Common myeloid progenitor, CD34-positive (primary cell): ENCODE data around the gene IFIT3.
A peak's percentile ranks its signal among the peaks of the same experiment; 100 is the strongest.

Experiments
- CTCF ChIA-PET: fragments of 350-600 bp; sonication (Branson Sonifier 250); formaldehyde crosslinking; loops from one replicate; lab custom pipeline; 2021; ENCODE audit warnings: antibody characterized with exemption; lab: Charles Lee
- POLR2A ChIA-PET: fragments of 350-600 bp; sonication (Branson Sonifier 250); formaldehyde crosslinking; loops from one replicate; lab custom pipeline; 2021; ENCODE audit warnings: antibody characterized with exemption; lab: Charles Lee
- DNase-seq, 3 donors: peaks; one replicate each; pipeline versions ENCODE4 v3.0.0 to v3.0.0-alpha.2; 2013
- H3K27ac ChIP-seq, 2 experiments: 1 replicate in 1 of 2; 2 replicates in 1 of 2; pipeline ENCODE4 v1.7.0; 2013; ENCODE audit warnings: inconsistent platforms in 2 of 2, low read length in 2 of 2, mild to moderate bottlenecking in 2 of 2, low read depth in 1 of 2, moderate library complexity in 1 of 2; ENCODE audit not compliant: severe bottlenecking in 2 of 2, insufficient read depth in 1 of 2, poor library complexity in 1 of 2
- H3K27me3 ChIP-seq, 5 experiments: replicated peaks in 2 of 5; 1 replicate in 3 of 5; 2 replicates in 2 of 5; pipeline versions ENCODE4 v1.6.1 to v1.7.0; 2013; ENCODE audit warnings: low read length in 4 of 5, mild to moderate bottlenecking in 2 of 5, moderate library complexity in 2 of 5, inconsistent platforms in 1 of 5; ENCODE audit not compliant: insufficient read depth in 5 of 5, control insufficient read depth in 4 of 5
- H3K36me3 ChIP-seq, 4 experiments: 1 replicate in 2 of 4; 2 replicates in 2 of 4; pipeline versions ENCODE4 v1.6.1 to v1.7.0; 2013; ENCODE audit warnings: low read length in 3 of 4, control low read depth in 1 of 4, mild to moderate bottlenecking in 1 of 4; ENCODE audit not compliant: control insufficient read depth in 4 of 4, insufficient read depth in 4 of 4
- H3K4me1 ChIP-seq, 4 experiments: 1 replicate in 3 of 4; 2 replicates in 1 of 4; pipeline versions ENCODE4 v1.6.1 to v1.7.1; 2013; ENCODE audit warnings: low read length in 3 of 4, mild to moderate bottlenecking in 3 of 4, control low read depth in 1 of 4, inconsistent platforms in 1 of 4, moderate library complexity in 1 of 4; ENCODE audit not compliant: control insufficient read depth in 4 of 4, insufficient read depth in 4 of 4; ENCODE audit errors: control extremely low read depth in 1 of 4
- H3K4me3 ChIP-seq, 7 experiments: 1 replicate in 4 of 7; 2 replicates in 3 of 7; pipeline versions ENCODE4 v1.5.1 to v1.7.0; 2013; ENCODE audit warnings: mild to moderate bottlenecking in 7 of 7, low read length in 6 of 7, moderate library complexity in 6 of 7, inconsistent platforms in 2 of 7, low read depth in 2 of 7, control low read depth in 1 of 7; ENCODE audit not compliant: insufficient read depth in 4 of 7, control insufficient read depth in 1 of 7; ENCODE audit errors: extremely low read depth in 1 of 7
- H3K9me3 ChIP-seq, 5 experiments: 1 replicate in 4 of 5; 2 replicates in 1 of 5; pipeline versions ENCODE4 v1.6.1 to v1.7.1; 2013; ENCODE audit warnings: low read length in 4 of 5, mild to moderate bottlenecking in 2 of 5, inconsistent platforms in 1 of 5, low read depth in 1 of 5, moderate library complexity in 1 of 5; ENCODE audit not compliant: control insufficient read depth in 4 of 5, insufficient read depth in 2 of 5; ENCODE audit errors: control extremely low read depth in 1 of 5
- WGBS: methylation state at CpG from one replicate; pipeline ENCODE4 v1.1.5; 2013; ENCODE audit not compliant: insufficient coverage; 5-methylcytosine and 5-hydroxymethylcytosine counted together

IFIT3 gene

DNA sequence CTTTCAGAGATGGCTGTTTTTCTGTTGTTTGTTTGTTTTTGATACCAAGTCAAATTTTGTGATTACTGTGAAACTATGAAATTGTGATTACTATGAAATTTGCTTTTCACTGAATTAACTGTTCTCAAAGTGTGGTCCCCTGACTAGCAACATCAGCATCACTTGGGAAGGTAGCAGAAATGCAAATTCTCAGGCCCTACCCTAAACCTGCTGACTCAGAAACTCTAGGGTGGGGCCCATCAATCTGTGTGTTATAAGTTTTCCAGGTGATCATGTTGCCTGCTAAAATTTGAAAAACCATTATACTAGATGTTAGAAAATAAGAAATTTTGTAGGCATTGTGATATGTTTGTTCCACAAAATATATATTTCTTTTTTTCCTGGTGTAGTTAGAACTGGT lies 51.3 kb downstream of the IFIT3 start:
- CTCF ChIA-PET, result interaction anchor here (1.2 kb wide), 2 partner anchors 10 to 114 kb away, joined by 3 to 8 read pairs; no protein-coding TSS in a partner anchor
- POLR2A ChIA-PET, result no interaction called here
- DNase-seq, result no peak
- Histone ChIP-seq H3K36me3 (no peaks in the 10 kb centered on the region), H3K9me3 (no peaks in the 10 kb centered on the region), H3K4me1 (peaks cover 4 to 19% (median 13%) of the 10 kb centered on the region in 4 experiments), H3K4me3 (no peak overlapping the region), H3K27me3 (no peaks in the 10 kb centered on the region), H3K27ac (no peak overlapping the region)

DNA sequence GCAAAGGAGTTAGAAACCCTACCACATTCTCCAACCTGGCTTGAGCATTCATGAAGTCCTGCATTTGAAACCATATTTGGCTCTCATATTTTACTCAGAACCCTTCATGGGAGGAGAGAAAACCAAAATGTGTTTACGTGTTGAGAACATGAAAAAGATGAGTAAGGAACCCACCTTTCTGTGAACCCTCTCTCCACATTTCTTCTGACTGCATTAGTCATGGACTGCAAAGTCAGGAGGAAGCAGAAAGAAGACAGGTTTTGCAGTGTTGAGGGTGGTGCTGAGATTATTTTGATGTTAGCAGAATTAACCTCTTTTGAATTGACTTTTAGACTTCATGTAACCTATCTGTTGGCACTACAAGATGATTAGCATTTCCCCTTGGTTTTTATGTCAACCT lies 55.0 kb downstream of the IFIT3 start:
- Histone ChIP-seq H3K27ac (no peak overlapping the region), H3K4me3 (no peak overlapping the region), H3K9me3 (no peaks in the 10 kb centered on the region), H3K27me3 (no peaks in the 10 kb centered on the region), H3K4me1 (peaks cover 14 to 34% (median 27%) of the 10 kb centered on the region in 4 experiments), H3K36me3 (no peaks in the 10 kb centered on the region)
- CTCF ChIA-PET, result interaction anchor here (1.0 to 2.3 kb wide), 2 partner anchors 8 to 13 kb away, joined by 3 to 9 read pairs; no protein-coding TSS in a partner anchor
- no CpG with 5 or more reads among the region's 1 CpG for WGBS
- DNase-seq, result peak in 2 of 3 donors; percentile 21 to 36
- POLR2A ChIA-PET, result no interaction called here

DNA sequence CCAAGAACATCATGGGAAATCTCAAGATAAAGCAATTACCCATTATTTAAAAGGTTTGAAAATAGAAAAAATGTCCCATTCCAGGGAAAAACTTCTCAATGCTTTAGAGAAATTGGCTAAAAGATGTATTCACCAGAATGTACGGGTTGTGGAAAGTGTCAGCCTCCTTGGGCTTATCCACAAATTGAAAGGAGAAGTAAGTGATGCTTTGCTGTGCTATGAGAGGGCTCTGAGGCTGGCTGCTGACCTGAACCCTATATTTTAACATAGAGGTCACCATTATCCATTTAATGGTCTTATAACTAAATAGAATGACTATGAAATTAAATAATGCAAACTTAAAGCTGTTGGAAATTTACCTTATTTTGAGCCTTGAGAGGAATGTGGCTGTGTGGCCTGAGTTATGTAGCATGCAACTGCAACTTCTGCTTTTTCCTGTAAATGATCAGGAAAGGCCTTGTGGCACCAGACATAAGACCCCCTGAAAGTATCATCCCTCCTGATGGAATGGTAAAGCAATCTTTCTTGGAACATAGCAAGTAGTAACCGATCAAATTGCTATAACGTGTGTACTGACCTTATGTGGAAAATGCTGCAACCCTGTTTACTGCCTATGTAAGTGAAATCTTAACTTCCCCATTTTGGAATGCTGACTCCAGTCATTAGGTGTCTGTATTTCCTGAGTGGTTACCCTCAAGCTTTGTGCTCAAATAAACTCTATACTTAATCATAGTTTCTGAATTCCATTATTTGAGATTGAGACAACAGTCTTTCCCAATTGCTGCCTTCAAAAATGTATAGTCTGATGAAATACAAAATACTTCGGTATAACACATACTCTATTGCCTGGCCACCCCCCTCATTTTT lies 56.9 kb downstream of the IFIT3 start:
- ChIA-PET CTCF (interaction anchor here (1.4 to 2.3 kb wide), 3 partner anchors 15 to 82 kb away, joined by 3 to 9 read pairs (median 5); partner anchors contain the start of gene IFIT2), POLR2A (interaction anchor here (0.6 kb wide), 1 partner anchor 121 kb away, joined by 4 read pairs; no protein-coding TSS in a partner anchor)
- no peaks in the 10 kb centered on the region for H3K27me3 ChIP-seq
- peaks cover 14 to 34% (median 27%) of the 10 kb centered on the region in 4 experiments for H3K4me1 ChIP-seq
- no peak overlapping the region for H3K27ac ChIP-seq
- peak; percentile 79 to 92 (median 89) for DNase-seq
- no peaks in the 10 kb centered on the region for H3K36me3 ChIP-seq
- no peaks in the 10 kb centered on the region for H3K9me3 ChIP-seq
- 0% methylated on average over 3 of the region's 4 CpGs for WGBS
- H3K4me3 ChIP-seq, result peak overlapping the region in 4 of 7 experiments; percentile 32 to 53 (median 42)

DNA sequence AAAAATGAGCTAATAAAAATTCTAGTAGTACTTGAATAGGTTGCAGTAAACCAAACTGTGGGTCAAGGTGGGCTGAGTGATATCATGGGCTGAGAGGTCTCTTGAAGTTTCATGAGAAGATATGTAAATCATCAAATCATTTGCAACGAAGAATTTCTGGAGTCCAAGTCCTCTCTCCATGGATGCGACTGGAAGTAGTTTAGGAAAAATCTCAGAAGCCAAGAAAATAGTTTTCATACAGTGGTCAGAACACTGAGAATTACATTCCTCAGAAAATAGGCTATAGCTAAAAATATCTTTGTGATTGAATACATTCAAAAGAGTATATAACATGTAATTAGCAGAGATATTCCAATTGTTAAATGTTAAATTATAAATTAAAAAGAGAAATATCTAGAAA lies 61.0 kb downstream of the IFIT3 start:
- WGBS, result 100% methylated on average over 2 of the region's 2 CpGs
- Histone ChIP-seq H3K4me1 (peaks cover 26 to 51% (median 44%) of the 10 kb centered on the region in 4 experiments), H3K4me3 (no peak overlapping the region), H3K27me3 (no peaks in the 10 kb centered on the region), H3K9me3 (no peaks in the 10 kb centered on the region), H3K27ac (no peak overlapping the region), H3K36me3 (no peaks in the 10 kb centered on the region)
- DNase-seq, result no peak
- POLR2A ChIA-PET, result no interaction called here
- CTCF ChIA-PET, result interaction anchor here (0.5 to 4.8 kb wide), 18 partner anchors 9 to 395 kb away, joined by 3 to 35 read pairs (median 4); partner anchors contain the start of genes IFIT2, IFIT3 and LIPA

DNA sequence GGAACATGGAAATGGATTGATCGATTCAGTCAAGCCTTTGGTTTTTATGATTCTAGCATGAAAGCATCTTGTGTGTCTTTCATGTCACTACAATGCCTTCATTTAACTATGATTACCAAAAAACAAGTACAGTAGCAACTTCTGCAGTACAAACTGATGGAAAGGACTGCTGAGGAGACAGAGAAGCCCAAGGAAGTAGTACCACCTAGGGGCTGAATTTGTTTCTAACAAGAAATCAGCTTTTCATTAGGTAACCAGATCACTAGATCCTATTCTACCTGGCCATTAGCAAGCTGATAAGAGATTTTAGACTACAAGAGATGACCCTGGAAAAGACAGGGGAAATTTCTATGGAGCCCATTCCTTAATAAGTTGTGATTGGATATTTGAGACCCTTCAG lies 61.5 kb downstream of the IFIT3 start:
- H3K27me3 ChIP-seq, result no peaks in the 10 kb centered on the region
- peak; percentile 52 to 70 (median 69) for DNase-seq
- no peaks in the 10 kb centered on the region for H3K36me3 ChIP-seq
- peaks cover 26 to 51% (median 42%) of the 10 kb centered on the region in 4 experiments for H3K4me1 ChIP-seq
- H3K27ac ChIP-seq, result no peak overlapping the region
- H3K9me3 ChIP-seq, result no peaks in the 10 kb centered on the region
- CTCF ChIA-PET, result interaction anchor here (0.5 to 4.8 kb wide), 17 partner anchors 9 to 394 kb away, joined by 3 to 35 read pairs (median 4); partner anchors contain the start of genes IFIT2, IFIT3, IFIT5 and LIPA
- POLR2A ChIA-PET, result no interaction called here
- no CpG with 5 or more reads among the region's 1 CpG for WGBS
- no peak overlapping the region for H3K4me3 ChIP-seq
